COLO668 (cell line): ENCODE measurements around the gene NEMP1.
"Not testable (repeated sequence)": the region's sequence is repeated elsewhere in the genome, so short reads cannot be mapped to it uniquely, and the experiment has no call there.

ENCODE experiments used
- DNase-seq: peaks from one replicate; lab custom pipeline; 2025; ENCODE audit not compliant: unreplicated experiment; lab: John Stamatoyannopoulos, UW

Gene NEMP1

DNA sequence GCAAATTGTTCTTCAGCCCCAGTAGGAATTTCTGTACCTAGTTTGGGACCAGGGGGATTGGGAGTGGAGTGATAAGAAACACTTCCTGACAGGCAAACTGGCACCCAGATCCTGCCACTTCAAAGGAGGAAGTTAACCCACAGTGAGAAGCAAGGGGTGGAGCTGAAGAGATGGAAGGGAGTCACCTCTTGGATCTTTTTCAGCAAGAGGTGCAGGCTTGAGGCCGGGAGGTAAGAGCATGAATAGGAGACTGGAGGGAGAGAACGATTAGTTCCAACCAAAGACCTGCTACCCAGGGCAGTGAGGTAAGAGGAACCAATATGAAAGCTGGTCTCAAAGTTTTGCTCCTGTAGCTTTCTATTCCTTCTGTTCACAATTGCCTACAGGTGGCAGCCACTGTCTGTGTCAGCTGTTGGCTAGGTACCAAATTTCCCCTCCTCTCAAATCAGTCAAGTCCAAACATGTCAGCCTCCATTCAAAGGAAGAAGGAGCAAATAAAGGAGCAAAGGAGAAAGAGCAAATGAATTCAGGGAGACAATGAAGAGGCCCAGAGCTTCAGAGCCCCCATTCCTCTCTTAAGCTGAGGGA is 47.4 kb downstream of the NEMP1 start:
- DNase-seq, result peak; percentile 3

DNA sequence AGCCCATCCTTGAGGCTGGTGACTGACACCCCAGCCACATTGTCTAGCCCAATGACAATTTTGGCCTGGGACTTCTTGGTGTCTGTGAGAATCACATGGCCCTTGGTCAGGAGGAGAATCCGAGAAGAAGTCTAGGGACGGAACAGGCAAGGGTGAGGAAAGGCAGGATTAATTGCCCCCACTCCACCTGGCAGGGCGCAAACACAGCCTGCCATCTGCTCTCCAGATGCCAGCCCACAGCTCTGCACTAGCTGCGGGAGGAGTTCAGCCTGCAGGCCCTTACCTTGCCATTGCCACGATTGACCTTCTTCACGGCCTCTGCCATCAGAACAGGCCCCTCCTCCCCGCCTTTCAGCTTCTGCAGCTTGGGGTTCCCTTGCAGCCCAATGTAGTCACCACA is 49.1 kb downstream of the NEMP1 start:
- DNase-seq, result no peak

DNA sequence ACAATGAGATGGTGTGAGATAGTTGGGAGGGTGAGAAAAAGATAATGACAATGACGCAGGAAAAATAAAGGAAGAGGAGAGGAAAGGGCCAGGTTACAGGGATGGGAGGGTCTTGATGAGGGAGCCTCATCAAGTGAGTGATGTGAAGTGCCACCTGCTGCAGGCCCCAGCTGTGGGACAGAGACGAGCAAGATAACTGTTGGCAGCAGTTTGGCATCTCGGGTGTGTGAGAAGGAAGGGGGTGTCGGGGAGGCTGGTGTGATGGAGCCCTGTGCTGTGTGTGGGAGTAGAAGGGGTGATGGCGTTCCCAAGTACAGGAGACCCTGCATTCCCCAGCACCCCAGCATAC is 50.8 kb downstream of the NEMP1 start:
- no peak for DNase-seq

DNA sequence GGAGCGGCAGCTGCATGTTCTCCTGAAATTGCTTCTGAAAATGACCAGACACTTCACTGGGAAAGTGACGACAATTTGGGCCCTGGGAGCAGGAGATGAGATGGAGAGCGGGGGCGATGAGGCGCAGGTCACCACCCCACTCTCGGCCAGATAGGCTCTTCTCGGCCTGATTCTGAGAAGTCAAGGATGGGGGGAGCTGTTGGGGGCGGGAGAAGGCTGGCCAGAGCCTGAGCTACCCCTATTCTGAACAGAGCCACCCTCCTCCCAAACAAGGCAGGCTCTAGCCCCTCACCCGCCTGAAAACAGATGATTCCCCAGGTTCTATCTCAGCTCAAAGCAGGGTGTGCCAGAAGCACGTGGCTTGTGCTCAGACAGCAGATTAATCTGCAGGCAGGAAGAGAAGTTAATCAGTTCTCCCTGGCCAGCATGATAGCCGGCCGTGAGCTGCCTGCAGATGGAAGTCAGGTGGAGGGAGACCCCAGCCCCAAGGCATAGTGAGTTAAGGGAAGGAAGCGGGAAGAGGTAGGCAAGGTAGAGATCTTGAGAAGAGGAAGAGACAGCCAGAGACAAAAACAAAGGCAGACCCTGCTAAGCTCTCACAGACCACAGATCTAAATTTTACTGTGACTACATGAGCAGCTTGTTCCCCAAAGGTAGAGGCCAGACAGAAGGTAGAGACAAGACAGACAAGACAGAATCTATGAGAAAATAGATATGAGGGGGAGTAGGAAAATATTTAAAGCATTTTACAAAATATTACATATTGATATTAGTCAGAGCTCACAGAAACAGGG is 51.4 kb downstream of the NEMP1 start:
- no peak for DNase-seq

DNA sequence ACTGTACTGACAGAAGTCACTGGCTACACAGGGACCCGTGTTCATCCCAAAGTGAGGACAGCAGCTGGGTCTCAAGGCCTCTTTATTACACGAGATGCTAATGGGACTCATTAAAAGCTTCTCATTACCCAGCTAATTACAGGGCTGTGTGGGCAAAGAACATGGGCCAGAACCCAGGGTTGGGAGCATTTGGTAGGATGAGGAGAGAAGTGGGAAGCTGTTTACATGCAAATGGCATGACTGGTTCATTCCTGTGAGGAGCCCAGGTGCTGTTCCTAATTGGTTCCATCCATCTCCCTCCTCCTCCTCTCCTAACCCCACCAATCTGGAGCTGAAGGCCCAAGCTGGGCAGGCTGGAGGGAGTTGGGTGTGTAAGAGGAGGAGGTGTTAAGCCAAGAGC is 53.4 kb downstream of the NEMP1 start:
- DNase-seq, result no peak

DNA sequence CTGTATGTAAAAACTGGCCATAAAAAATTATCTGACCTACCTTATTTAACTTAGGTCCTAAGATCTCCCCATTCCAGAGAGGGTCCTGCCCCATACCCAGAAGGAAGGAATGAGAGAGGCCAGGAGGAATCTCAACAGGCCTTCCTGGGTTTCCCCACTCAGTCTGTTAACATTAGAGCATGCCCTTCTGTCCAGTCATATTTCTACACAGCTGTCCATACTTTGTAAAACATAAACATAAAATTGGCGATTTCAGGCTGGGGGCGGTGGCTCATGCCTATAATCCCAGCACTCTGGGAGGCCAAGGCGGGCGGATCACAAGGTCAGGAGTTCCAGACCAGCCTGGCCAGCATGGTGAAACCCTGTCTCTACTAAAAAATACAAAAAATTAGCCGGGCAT is 56.3 kb downstream of the NEMP1 start:
- DNase-seq, result not testable (repeated sequence)

DNA sequence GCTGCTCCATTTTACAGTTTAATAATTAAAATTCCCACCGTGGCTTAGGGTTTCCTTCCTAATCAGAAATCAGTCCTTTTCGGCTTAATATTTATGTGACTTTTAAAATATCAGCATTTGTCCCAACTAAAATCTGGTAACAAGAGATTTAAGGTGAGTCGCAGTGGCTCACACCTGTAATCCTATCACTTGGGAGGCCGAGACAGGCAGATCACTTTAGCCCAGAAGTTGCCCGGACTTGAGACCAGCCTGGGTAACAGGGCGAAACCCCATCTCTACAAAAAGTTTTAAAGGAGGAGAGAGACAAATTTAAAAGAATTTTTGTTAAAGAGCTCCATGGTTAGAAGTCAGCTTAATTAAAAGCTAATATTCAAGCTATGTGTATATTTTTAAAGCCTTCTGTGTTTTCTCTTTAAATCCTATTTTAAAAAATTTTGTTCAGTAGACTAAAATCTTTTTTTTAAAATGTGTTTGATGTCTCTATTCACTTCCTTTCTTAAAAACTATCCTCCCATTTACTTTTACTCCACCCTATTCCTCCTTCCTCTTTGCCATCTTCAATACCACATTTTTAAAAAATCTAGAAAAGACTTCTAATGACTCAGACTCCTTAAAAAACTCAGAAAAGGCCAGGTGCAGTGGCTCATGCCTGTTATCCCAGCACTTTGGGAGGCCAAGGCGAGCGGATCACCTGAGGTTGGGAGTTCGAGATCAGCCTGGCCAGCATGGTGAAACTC is 58.4 kb downstream of the NEMP1 start:
- no peak for DNase-seq

DNA sequence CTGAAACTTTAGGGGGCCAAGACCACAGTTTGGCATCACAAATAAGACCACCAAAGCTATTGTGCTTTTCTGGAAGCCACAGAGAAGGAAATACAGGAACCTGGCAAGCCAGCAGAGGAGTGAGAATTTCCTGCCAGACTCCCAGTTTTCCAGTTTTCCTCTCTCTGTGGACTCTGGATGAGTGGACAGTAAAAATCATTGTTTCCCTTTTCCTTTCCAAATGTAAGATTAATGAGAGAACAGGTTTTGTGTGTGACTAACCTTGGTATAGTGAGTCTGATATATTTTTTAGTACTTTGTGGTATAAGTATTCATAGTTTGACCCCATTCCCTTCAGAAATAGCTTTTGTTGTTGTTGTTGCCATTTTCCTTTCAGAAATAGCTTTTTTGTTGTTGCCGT is 59.7 kb downstream of the NEMP1 start:
- no peak for DNase-seq

DNA sequence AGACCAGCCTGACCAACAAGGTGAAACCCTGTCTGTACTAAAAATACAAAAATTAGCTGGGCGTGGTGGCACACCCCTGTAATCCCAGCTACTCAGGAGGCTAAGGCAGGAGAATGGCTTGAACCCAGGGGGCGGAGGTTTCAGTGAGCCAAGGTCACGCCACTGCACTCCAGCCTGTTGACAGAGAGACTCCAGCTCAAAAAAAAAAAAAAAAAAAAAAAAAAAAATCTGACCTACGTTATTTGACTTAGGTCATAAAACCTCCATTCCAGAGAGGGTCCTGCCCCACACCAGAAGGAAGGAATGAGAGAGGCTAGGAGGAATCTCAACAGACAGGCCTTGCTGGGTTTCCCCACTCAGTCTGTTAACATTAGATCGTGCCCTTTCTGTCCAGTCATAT is 60.2 kb downstream of the NEMP1 start:
- DNase-seq, result not testable (repeated sequence)

DNA sequence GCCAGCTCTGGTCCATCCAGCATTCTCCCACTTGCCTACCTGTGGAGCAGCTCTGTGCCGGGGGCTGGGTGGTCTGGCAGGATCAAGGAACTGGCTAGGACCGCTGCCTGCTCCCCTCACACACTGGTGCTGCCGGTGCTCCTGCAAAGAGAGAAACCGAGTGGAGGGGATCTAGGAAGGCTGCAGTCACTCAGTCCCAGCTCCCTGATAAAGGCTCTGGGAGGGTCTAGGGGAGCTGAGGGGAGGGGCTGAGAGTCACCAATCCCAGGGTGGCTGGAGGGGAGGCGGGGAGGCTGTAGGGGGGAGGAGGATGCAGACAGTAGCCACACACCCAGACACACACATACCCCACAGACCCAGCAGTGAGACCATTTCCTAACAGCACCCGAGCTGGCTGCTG is 62.2 kb downstream of the NEMP1 start, which contains the start of gene TAC3:
Gene TAC3 (minus strand): TSS at position 182 of the 400 bp plus-strand sequence. CDS start 732 bp downstream, outside the sequence.
- no peak for DNase-seq

DNA sequence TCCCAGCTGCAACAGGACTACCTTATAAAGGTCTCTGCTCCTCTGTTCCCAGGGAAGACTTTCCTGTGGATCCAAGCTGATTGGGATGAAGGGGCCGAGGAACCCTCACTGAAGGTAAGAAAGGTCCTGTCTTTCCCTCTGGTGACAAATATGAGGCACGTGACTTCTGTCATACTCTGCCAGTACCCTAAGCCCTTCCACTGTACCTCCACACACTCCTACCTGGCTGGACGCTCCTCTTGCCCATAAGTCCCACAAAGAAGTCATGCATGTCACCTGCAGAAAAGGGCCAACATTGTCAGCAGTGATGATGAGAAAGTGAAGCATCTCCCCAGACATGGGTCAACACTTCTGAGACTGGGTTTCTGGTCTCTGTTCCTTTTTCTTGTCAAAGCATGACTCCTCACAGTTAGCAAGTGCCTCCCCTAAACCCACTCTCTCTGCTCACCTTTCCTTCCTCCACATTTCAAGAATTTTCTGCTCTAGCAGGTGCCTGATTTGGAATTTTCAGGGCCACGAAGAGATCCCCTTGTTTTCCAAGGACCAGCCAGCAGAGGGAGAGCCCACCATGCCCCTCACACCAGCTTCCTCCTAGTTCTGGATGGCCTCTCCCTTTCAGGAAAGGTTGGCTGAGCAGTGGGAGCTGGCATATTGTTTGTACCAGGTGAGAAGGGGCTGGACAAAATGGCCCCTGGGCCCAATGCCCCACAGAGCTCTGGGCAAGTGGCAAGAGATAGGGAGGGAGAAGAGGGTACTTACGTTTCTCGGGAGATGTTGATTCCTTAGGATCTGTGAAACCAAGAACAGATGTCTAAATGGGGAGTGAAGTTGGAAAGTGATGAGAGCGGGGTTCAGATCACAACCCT is 65.8 kb downstream of the NEMP1 start:
- DNase-seq, result no peak

DNA sequence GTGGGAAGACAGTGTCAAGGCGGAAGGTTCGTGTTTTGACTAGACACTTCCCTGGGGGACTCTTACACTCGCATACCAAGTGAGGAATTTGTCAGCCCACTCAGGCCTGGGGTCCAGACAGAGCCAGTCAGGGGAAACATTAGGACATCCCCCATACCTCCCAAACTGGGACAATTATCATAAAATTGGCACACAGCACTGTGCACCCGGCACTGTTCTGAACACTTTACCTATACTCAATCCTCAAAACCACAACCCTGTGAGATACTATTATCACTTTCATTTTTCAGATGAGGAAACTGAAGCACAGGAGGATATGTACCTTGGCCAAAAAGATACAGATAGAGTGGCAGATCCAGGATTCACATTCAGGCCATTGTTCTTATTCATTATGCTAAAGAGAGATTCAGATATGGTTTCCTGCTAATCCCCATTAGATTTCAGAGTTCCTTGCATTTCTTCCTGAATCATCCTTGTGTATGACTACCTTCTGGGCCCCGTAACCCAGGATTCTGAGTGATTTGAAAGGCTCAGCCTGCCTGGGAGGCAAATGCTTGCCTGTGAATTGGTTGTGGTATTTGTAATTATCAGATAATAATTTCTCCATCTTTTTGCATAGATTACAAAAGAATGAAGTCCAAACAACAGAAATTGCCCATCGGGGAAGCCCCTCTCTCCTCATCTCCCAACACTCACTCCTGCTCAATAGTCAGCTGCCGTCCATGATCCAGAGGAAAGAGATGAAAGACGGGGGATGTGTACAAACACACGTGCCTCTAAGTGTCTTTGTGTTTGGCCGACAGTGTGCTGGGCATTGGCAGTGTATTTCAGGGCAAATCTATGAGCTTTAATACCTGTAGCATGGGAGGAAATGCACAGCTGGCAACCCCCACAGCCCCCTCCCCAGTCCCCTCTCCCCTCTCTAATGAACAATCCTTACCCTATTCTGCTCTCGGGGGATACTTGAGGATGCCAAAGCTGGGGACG is 66.9 kb downstream of the NEMP1 start:
- no peak for DNase-seq

DNA sequence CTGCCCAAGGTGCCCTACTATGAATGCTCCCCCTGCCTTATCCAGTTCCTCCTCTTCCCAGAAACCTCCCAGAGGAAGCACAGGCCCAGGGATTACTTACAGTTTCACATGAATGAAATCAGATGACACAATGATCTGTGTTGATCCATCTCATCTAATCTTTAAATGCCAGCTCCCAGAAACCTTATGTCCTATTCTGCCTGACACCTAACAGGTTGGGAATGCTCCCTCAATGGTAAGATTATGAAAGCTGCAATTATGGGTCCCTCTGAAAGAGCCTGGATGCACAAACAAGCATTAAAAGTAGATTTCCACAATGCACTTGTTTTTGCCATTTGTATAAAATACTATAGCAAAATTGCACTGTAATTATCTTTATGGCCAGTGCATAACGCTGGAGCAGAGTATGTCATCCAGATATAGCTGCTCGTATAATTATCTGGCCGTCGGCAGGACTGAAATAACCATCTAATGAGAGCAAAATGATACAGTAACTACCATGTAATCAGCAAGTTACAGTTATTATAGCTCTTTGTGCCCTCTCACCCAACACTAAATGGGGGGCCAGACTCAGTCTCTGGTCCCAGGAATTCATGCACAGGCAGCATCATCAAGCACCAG is 67.9 kb downstream of the NEMP1 start:
- no peak for DNase-seq

DNA sequence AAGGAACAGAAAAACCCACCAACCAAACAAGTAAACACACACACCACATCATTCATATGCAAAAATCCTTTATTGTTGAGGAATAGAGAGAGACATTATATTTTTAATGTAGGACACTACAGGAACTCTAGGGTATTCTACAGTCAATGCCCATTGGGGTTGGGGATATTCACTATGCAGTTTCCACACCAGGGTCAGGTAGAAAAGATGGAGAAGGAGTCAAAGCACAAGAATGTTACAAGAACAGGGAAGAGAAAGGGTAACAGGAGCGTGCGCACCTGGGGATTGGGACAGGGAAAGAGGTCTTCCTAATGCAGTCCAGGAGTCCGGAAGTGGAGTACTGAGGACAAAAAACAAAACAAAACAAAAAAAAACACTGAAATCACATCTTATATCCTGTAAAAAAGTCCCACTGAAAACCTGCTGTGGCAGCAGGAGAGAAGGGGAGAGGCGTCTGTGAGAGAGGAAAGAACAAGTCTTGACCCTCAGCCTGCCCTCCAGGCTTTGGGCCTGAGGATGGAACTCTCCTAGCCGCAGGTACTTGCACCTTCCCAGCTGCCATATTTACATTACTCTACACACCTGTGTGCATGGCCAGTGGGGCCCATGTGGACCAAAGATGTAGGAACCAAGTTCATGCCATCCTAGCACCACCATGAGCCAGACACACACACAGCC is 68.5 kb downstream of the NEMP1 start:
- no peak for DNase-seq

DNA sequence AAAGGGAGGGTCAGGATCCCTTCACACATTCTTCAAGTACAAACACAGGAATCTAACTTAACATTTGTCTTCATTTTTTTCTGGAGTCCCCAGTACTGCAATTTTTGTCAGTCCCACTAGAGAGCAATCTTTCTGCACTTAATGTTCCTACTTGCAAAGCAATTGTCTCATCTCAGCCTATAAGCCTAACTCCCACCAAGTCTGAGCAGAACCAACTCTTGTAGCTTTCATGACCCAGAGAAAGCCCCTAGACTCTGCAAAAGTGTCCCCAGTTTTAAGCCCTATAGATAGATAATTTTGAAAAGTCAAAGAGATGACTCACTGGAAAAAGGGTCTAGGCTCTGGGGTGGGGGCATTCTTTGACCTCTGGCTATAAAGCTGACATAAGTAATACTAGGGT is 70.4 kb downstream of the NEMP1 start:
- DNase-seq, result no peak

DNA sequence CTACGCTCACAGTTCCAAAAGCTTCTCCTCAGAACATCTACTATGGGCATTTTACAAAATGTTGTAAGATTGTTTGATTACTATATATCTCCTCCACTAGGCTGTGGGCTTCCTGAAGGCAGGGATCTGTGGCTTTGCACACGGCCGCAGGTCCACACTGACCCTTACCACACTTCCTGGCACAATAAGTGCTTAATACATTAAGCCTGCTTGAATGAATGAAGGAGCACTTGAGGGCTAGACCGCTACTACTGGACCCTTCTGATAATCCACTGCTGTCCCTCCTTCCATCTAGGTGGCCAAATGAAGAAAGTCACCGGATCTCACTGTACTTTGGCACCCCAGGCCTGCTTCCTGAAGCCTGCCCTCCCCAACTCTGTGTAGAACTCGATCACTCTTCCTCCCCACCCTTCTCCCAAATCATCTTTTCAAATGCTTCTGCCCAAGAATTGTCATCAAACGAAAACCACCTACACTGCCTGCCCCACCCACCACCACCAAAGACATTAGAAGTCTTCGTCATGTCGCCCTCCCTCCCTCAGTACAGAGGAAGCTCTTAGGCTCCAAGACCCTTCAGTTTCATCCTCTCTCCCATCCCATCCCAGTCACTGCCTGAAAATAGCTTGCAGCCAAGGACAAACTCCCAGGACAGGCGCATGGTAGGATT is 71.6 kb downstream of the NEMP1 start:
- DNase-seq, result no peak

DNA sequence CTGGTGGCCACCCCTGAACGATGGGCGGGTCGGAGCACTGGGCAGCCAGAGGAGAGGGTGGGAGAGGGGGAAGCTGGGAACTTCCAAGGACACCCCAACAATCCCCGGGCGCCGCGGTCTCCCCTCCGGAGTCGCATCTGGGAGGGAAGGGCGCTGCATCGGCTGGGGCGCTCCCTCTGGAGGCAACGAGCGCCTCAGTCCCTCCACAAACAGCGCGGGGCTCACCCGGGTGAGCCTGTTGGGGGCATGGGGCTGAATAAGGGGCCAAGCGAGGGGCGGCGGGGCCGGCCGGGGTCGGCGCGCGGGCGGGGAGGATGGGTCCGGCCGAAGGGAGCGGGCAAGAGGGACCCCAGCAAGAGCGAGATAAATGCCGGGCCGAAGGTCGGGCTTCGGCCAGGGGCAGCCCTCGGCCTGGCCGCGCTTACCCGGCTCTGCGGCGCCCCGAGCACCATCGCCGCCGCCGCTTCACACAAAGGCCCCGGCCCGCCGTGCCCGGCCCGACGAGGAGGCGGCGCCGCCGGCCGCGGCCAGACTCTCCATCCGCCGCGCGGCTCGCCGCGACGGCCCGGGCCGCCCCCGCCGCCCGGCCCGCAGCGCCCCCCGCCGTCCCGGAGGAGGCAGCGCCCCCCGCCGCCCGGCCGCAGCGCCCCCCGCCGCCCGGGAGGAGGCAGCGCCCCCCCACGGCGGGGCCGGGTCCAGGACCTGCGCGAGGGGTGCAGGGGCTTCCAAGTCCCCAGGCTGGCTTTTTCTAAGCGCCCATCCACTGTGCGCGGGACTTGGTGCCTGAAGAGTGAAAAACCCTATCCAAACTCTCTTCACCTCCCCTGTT is 72.4 kb downstream of the NEMP1 start, which contains the start of gene ZBTB39:
Gene ZBTB39 (minus strand): TSS at position 567 of the 829 bp plus-strand sequence. CDS start 1,629 bp downstream, outside the sequence.
- peak; percentile 78 for DNase-seq
